Measurements from ENCODE around the gene HMGN5. TPM values are rescaled to one million over a fixed set of nuclear protein-coding genes. Genes with fewer than 3 reads are reported as not detected.
A peak's percentile ranks its signal among the peaks of the same experiment; 100 is the strongest.

HMGN5 gene
- total and polyA plus RNA-seq, 9 donors = 1.3 to 11.6 (median 7.1) TPM

DNA sequence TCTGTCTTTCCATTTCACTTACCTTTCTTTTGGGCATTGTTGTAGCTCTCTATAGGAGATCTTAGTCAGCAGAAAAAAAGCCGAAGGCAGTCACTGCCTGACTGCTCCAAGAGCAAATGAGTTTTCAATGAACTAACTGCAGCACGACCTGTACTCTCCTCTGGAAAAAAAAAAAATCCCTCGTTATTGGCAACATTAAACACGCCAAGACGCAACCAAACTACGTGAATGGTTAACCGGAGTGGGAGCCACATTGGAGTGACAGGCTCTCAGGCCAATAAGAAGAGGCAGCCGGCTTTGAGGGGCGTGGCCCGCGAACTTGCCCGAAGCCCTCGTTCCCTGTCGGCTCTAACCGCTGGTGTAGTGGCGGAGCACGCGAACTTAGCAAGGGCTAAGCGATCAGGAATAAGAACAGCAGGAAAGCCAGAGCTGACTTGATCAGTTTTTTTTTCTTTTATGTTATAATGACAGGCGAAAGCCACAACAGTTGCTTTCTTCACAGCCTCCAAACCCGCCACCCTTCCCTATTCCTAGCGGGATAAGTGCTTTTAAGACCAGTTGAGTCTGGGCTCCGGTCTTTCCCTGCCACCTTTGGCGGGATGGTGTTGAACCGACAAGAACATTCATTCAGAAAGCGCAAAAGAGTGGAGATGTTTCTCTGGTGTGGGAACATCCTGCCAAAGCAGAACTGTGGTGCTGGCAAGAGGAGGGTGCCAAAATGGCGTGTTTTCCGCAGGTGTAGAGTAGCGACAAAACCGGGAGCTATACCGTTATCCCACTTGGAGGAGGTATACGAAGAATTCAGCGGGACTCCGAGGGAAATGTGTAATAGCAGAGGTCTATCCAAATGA, 80.0 kb downstream of the HMGN5 start:
- 40% methylated on average over 23 of the region's 34 CpGs for WGBS (ENCODE audit: insufficient coverage)
- peak overlapping the region; percentile 61 for H3K4me3 ChIP-seq (ENCODE audit: low read length)
- peaks cover 3% of the 10 kb centered on the region for H3K4me1 ChIP-seq (ENCODE audit: control insufficient read depth, insufficient read depth, low read length)
- peaks cover 19% of the 10 kb centered on the region for H3K27me3 ChIP-seq (ENCODE audit: control insufficient read depth, insufficient read depth, low read length)
- DNase-seq = peak; percentile 97
- H3K36me3 ChIP-seq (ENCODE audit: control insufficient read depth, insufficient read depth, low read length) = no peaks in the 10 kb centered on the region
- H3K27ac ChIP-seq (ENCODE audit: low read length) = peak overlapping the region; percentile 82
- no peaks in the 10 kb centered on the region for H3K9me3 ChIP-seq (replicated peaks; ENCODE audit: control insufficient read depth, low read depth, low read length)

DNA sequence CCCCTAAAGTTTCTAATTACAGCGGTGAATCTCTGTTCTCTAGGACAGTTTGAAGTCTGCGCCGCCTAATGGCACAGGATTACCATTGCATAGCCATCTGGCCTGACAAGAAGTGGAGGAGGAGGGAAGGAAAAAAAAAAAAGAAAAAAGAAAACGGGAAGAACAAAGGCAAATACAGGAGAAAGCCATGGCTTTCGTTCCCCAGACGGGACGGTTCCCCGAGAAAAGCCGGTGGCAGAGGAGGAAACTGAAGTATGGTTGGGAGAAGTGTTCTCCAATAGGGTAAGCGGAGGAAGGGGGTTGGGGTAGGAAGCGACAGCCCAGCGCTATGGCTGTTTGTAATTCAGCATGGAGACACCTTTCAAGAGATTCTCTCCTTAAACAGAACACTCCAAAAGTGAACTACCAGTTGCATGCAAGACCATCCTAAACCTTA, 80.8 kb downstream of the HMGN5 start:
- Histone ChIP-seq H3K27ac (ENCODE audit: low read length) (peak overlapping the region; percentile 82), H3K27me3 (ENCODE audit: control insufficient read depth, insufficient read depth, low read length) (peaks cover 19% of the 10 kb centered on the region), H3K4me3 (ENCODE audit: low read length) (peak overlapping the region; percentile 61), H3K36me3 (ENCODE audit: control insufficient read depth, insufficient read depth, low read length) (no peaks in the 10 kb centered on the region), H3K4me1 (ENCODE audit: control insufficient read depth, insufficient read depth, low read length) (peaks cover 3% of the 10 kb centered on the region), H3K9me3 (replicated peaks; ENCODE audit: control insufficient read depth, low read depth, low read length) (no peaks in the 10 kb centered on the region)
- WGBS (ENCODE audit: insufficient coverage) = 15% methylated on average over 6 of the region's 12 CpGs
- DNase-seq = peak; percentile 78

DNA sequence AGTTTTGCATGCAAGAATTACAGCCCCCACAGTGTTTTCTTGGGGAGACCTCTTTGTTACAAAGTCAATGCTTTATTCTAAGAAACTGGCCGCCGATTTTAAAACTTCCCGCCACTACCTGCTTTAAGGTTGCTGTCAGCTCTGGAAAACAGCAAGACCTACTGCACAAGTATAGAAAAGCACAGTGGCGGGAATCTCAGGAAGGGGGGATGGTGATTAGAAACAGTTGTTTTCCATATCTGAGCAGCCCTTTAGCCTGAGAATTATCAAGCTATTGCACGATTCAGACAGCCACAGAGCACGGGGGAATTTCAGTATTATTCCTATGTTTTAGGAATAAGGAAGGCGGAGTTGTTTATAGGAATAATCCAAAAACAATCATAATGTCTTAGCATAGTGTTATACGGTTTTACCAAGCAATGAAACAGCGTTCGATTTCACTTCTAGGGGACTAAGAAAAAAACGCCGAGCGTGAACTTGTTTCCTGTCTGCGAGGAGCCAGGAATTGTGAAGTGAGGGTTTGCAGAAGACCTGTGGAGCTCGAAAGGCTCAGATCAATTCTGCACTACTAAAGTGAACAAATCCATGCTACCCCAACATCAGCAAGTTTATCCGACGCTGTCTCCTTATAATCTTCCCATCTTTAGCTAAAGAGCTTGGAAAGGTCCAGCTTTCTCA, 81.3 kb downstream of the HMGN5 start:
- H3K9me3 ChIP-seq (replicated peaks; ENCODE audit: control insufficient read depth, low read depth, low read length) = no peaks in the 10 kb centered on the region
- 60% methylated on average over 1 of the region's 17 CpGs for WGBS (ENCODE audit: insufficient coverage)
- H3K27me3 ChIP-seq (ENCODE audit: control insufficient read depth, insufficient read depth, low read length) = peaks cover 19% of the 10 kb centered on the region
- no peaks in the 10 kb centered on the region for H3K36me3 ChIP-seq (ENCODE audit: control insufficient read depth, insufficient read depth, low read length)
- H3K4me3 ChIP-seq (ENCODE audit: low read length) = peak overlapping the region; percentile 61
- H3K4me1 ChIP-seq (ENCODE audit: control insufficient read depth, insufficient read depth, low read length) = peaks cover 3% of the 10 kb centered on the region
- DNase-seq = peak; percentile 22
- no peak overlapping the region for H3K27ac ChIP-seq (ENCODE audit: low read length)

DNA sequence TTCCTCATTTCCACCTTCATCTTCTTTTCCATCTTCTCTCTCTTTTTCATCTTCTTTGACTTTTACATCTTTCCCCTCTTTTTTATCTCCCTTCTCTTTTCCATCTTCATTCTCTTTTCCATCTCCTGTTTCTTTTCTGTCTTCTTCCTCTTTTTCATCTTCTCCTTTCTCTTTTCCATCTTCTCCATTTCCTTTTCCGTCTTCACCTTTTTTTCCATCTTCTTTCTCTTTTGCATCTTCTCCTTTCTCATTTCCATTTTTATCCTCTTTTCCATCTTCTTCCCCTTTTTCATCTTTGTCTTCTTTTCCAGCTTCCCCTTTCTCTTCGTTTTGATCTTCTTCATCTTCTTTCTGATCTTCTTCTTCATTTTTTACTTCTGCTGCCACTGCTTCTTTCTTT, 87.0 kb downstream of the HMGN5 start:
- no peaks in the 10 kb centered on the region for H3K4me1 ChIP-seq (ENCODE audit: control insufficient read depth, insufficient read depth, low read length)
- H3K9me3 ChIP-seq (replicated peaks; ENCODE audit: control insufficient read depth, low read depth, low read length) = no peaks in the 10 kb centered on the region
- WGBS (ENCODE audit: insufficient coverage) = 56% methylated on average over 2 of the region's 2 CpGs
- H3K27ac ChIP-seq (ENCODE audit: low read length) = no peak overlapping the region
- no peak for DNase-seq
- no peaks in the 10 kb centered on the region for H3K36me3 ChIP-seq (ENCODE audit: control insufficient read depth, insufficient read depth, low read length)
- H3K4me3 ChIP-seq (ENCODE audit: low read length) = no peak overlapping the region
- no peaks in the 10 kb centered on the region for H3K27me3 ChIP-seq (ENCODE audit: control insufficient read depth, insufficient read depth, low read length)

DNA sequence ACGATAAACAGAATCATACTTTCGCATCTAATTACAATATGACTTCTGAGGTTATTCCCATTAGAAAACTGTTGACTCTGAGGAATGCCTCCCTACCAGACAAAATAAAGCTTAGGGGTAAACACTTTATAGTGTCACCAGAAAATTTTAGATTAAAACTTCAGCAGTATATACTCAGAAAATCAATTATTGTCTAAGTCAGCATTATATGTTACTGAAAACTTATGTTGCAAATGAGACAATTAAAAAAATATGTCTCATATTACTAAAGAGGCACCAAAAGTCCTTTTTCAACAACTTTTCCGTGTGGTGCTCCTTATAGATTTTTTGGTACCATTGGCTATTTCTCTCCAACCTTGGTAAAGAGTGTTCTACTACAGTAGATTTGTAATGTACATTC, 91.4 kb downstream of the HMGN5 start:
- no peak for DNase-seq
- no peaks in the 10 kb centered on the region for H3K27me3 ChIP-seq (ENCODE audit: control insufficient read depth, insufficient read depth, low read length)
- WGBS (ENCODE audit: insufficient coverage) = no CpG with 5 or more reads among the region's 3 CpGs
- H3K27ac ChIP-seq (ENCODE audit: low read length) = no peak overlapping the region
- H3K4me1 ChIP-seq (ENCODE audit: control insufficient read depth, insufficient read depth, low read length) = no peaks in the 10 kb centered on the region
- H3K36me3 ChIP-seq (ENCODE audit: control insufficient read depth, insufficient read depth, low read length) = no peaks in the 10 kb centered on the region
- H3K4me3 ChIP-seq (ENCODE audit: low read length) = no peak overlapping the region
- H3K9me3 ChIP-seq (replicated peaks; ENCODE audit: control insufficient read depth, low read depth, low read length) = peaks cover 9% of the 10 kb centered on the region

DNA sequence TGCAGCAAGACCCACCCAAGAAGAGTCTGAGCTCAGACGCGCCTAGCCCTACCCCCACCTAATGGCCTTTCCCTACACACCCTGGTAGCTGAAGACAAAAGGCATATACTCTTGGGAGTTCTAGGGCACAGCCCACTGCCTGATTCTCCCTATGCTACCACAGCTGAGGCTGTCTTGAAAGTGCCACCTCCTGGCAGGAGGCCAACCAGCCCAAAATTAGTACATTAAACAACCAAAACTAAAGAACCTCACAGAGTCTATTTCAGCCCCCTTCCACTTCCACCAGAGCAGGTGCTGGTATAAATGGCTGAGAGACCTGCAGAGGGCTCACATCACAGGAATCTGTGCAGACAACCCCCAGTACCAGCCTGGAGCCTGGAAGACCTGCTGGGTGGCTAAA, 119.1 kb downstream of the HMGN5 start:
- peaks cover 10% of the 10 kb centered on the region for H3K9me3 ChIP-seq (replicated peaks; ENCODE audit: control insufficient read depth, low read depth, low read length)
- H3K27ac ChIP-seq (ENCODE audit: low read length) = no peak overlapping the region
- H3K27me3 ChIP-seq (ENCODE audit: control insufficient read depth, insufficient read depth, low read length) = no peaks in the 10 kb centered on the region
- no peak overlapping the region for H3K4me3 ChIP-seq (ENCODE audit: low read length)
- no peaks in the 10 kb centered on the region for H3K4me1 ChIP-seq (ENCODE audit: control insufficient read depth, insufficient read depth, low read length)
- H3K36me3 ChIP-seq (ENCODE audit: control insufficient read depth, insufficient read depth, low read length) = no peaks in the 10 kb centered on the region
- WGBS (ENCODE audit: insufficient coverage) = 100% methylated on average over 1 of the region's 2 CpGs
- no peak for DNase-seq

Other genes starting within 250 kb of the HMGN5 start
- gene SH3BGRL, start 189 bp upstream of the HMGN5 start, total RNA-seq = 50.2 TPM
- gene SH3BGRL, start 189 bp upstream of the HMGN5 start, polyA plus RNA-seq (ENCODE audit: insufficient read depth in 1 of 8, insufficient read length in 8 of 8, low replicate concordance in 1 of 8) = 100 to 1,000 TPM in 1 of 8 donors, 10 to 100 TPM in 7; 67.6 to 105 (median 73.9) TPM

All from muscle of leg (tissue), 11 donors.